Thyroid gland (tissue), 4 donors: ENCODE data around the gene CCDC86. TPM values are rescaled to one million over a fixed set of nuclear protein-coding genes. Genes with fewer than 3 reads are reported as not detected.

Source experiments
- DNase-seq, 2 donors: peaks; one replicate each; pipeline ENCODE4 v3.0.0-alpha.2; 2019
- H3K27ac ChIP-seq, 3 donors: fragments of 200-600 bp; sonication (generic); 1 replicate in 2 of 3; 2 replicates in 1 of 3; pipeline ENCODE4 v1.5.1; 2016 to 2019; ENCODE audit warnings: mild to moderate bottlenecking in 1 of 3, moderate library complexity in 1 of 3
- H3K27me3 ChIP-seq: fragments of 200-600 bp; sonication (generic); one replicate; pipeline ENCODE4 v1.5.1; 2019
- H3K36me3 ChIP-seq, 2 donors: fragments of 200-600 bp; sonication (generic); one replicate each; pipeline ENCODE4 v1.5.1; 2016 to 2019
- H3K4me1 ChIP-seq, 2 donors: fragments of 200-600 bp; sonication (generic); one replicate each; pipeline ENCODE4 v1.5.1; 2017 to 2019
- H3K4me3 ChIP-seq, 3 donors: fragments of 200-600 bp; sonication (generic); replicated peaks in 1 of 3; 1 replicate in 2 of 3; 2 replicates in 1 of 3; pipeline ENCODE4 v1.5.1; 2016; ENCODE audit warnings: mild to moderate bottlenecking in 1 of 3
- H3K9me3 ChIP-seq: fragments of 200-600 bp; sonication (generic); one replicate; pipeline ENCODE4 v1.5.1; 2017
- CTCF ChIP-seq, 6 experiments: fragments of 200-600 bp in 3 of 6; fragments of 450-650 bp in 3 of 6; sonication (generic) in 3 of 6; IDR thresholded peaks; one replicate each; pipeline ENCODE4 v1.5.1; 2016 to 2019; ENCODE audit warnings: antibody characterized with exemption in 6 of 6, mild to moderate bottlenecking in 2 of 6, inconsistent platforms in 1 of 6, moderate library complexity in 1 of 6
- POLR2A ChIP-seq, 2 donors: fragments of 450-650 bp; IDR thresholded peaks; one replicate each; pipeline ENCODE4 v1.6.1; 2017; ENCODE audit warnings: antibody characterized with exemption in 2 of 2, mild to moderate bottlenecking in 2 of 2, moderate library complexity in 1 of 2
- WGBS, 2 donors: methylation state at CpG; one replicate each; pipeline ENCODE4 v1.1.5; 2017; 5-methylcytosine and 5-hydroxymethylcytosine counted together
- intact Hi-C: fragments of 100-400 bp; cut with DNase I; formaldehyde crosslinking; loops from one replicate; pipeline ENCODE4 v1.15.1; 2023
- total RNA-seq, 4 donors: library from RNA; depleted of rRNA; stranded (reverse); fragments of >200 nt; gene quantifications; one replicate each; pipeline ENCODE4 v1.2.3, GENCODE V29; 2016

The CCDC86 gene
- total RNA-seq, 4 donors from 2014 or later, result 6.7 to 19.6 (median 14.2) TPM

GRCh38 chr11:60895687-60896086 lies 53.8 kb downstream of the CCDC86 start:
- no peak overlapping the region for H3K4me3 ChIP-seq
- DNase-seq, result no peak
- WGBS, 2 donors, result 84 to 92% methylated on average over 5 of the region's 5 CpGs
- peaks cover 59 to 71% of the 10 kb centered on the region in 2 donors for H3K36me3 ChIP-seq
- H3K4me1 ChIP-seq, result no peaks in the 10 kb centered on the region
- no peaks in the 10 kb centered on the region for H3K9me3 ChIP-seq
- no peaks in the 10 kb centered on the region for H3K27me3 ChIP-seq
- TF ChIP-seq CTCF (IDR thresholded peaks at IDR 0.05) (no peak), POLR2A (IDR thresholded peaks at IDR 0.05) (no peak)
- intact Hi-C loops, result loop anchor here (5.0 kb wide), 1 partner anchor 68 kb away; no protein-coding TSS in a partner anchor
- no peak overlapping the region for H3K27ac ChIP-seq

- Histone ChIP-seq H3K27me3 (no peaks in the 10 kb centered on the region), H3K36me3 (peaks cover 75 to 87% of the 10 kb centered on the region in 2 donors), H3K9me3 (no peaks in the 10 kb centered on the region), H3K27ac (no peak overlapping the region), H3K4me1 (no peaks in the 10 kb centered on the region), H3K4me3 (no peak overlapping the region)
- DNase-seq, result no peak
- 90 to 97% methylated on average over 4 of the region's 4 CpGs for WGBS, 2 donors
- intact Hi-C loops, result loop anchor here (5.0 kb wide), 1 partner anchor 70 kb away; no protein-coding TSS in a partner anchor
- TF ChIP-seq CTCF (IDR thresholded peaks at IDR 0.05) (no peak), POLR2A (IDR thresholded peaks at IDR 0.05) (no peak)
Observed at GRCh38 chr11:60897496-60897895, 55.6 kb downstream of the CCDC86 start.

GRCh38 chr11:60899046-60899936 lies 57.4 kb downstream of the CCDC86 start:
- H3K27ac ChIP-seq, result no peak overlapping the region
- TF ChIP-seq CTCF (IDR thresholded peaks at IDR 0.05), result peak; percentile 79 to 94 (median 87)
- no peak for TF ChIP-seq POLR2A (IDR thresholded peaks at IDR 0.05)
- H3K4me3 ChIP-seq, result no peak overlapping the region
- H3K9me3 ChIP-seq, result no peaks in the 10 kb centered on the region
- H3K27me3 ChIP-seq, result no peaks in the 10 kb centered on the region
- peaks cover 0 to 6% of the 10 kb centered on the region in 2 donors for H3K4me1 ChIP-seq
- H3K36me3 ChIP-seq, result peaks cover 76 to 85% of the 10 kb centered on the region in 2 donors
- WGBS, 2 donors, result 61% methylated on average over 11 to 12 of the region's 12 CpGs
- DNase-seq, result peak; percentile 24
- intact Hi-C loops, result loop anchor here (5.0 kb wide), 1 partner anchor 72 kb away; no protein-coding TSS in a partner anchor

- no peak for DNase-seq
- intact Hi-C loops, result loop anchor here (5.0 kb wide), 1 partner anchor 73 kb away; no protein-coding TSS in a partner anchor
- Histone ChIP-seq H3K4me1 (peaks cover 6 to 13% of the 10 kb centered on the region in 2 donors), H3K27me3 (no peaks in the 10 kb centered on the region), H3K36me3 (peaks cover 69 to 79% of the 10 kb centered on the region in 2 donors), H3K4me3 (no peak overlapping the region), H3K27ac (no peak overlapping the region), H3K9me3 (no peaks in the 10 kb centered on the region)
- no peak for TF ChIP-seq CTCF (IDR thresholded peaks at IDR 0.05)
- no peak for TF ChIP-seq POLR2A (IDR thresholded peaks at IDR 0.05)
- WGBS, 2 donors, result 83 to 87% methylated on average over 4 of the region's 4 CpGs
Observed at GRCh38 chr11:60899977-60900376, 58.1 kb downstream of the CCDC86 start.

Other genes with a start within 250 kb of the CCDC86 start
- not detected for gene MS4A8, start 142.5 kb upstream of the CCDC86 start, total RNA-seq
- gene MS4A18, start 117.4 kb upstream of the CCDC86 start, total RNA-seq, result not detected
- gene MS4A15, start 85.2 kb upstream of the CCDC86 start, total RNA-seq, result not detected
- not detected for gene MS4A10, start 56.8 kb upstream of the CCDC86 start, total RNA-seq
- under 1 TPM in 1 of 4 donors, not detected in 3; 0.11 TPM for gene PTGDR2, start 13.8 kb downstream of the CCDC86 start, total RNA-seq
- gene ZP1, start 25.4 kb downstream of the CCDC86 start, total RNA-seq, result not detected
- 10 to 100 TPM; 38.0 to 94.4 (median 71.5) TPM for gene PRPF19, start 64.5 kb downstream of the CCDC86 start, total RNA-seq
- gene TMEM109, start 72.0 kb downstream of the CCDC86 start, total RNA-seq, result 100 to 1,000 TPM in 2 of 4 donors, 10 to 100 TPM in 2; 61.9 to 105 (median 96.0) TPM
- 1 to 10 TPM; 3.3 to 8.3 (median 3.9) TPM for gene TMEM132A, start 82.3 kb downstream of the CCDC86 start, total RNA-seq
- 10 to 100 TPM in 2 of 4 donors, 1 to 10 TPM in 2; 6.3 to 16.5 (median 8.9) TPM for gene SLC15A3, start 110.1 kb downstream of the CCDC86 start, total RNA-seq
- 1 to 10 TPM in 1 of 4 donors, under 1 TPM in 3; 0.40 to 2.7 (median 0.69) TPM for gene CD6, start 129.6 kb downstream of the CCDC86 start, total RNA-seq